Pericardium fibroblast (primary cell): ENCODE measurements around the gene PNPT1. TPM values are rescaled to one million over a fixed set of nuclear protein-coding genes. Genes with fewer than 3 reads are reported as not detected.

Experiments
- total RNA-seq: library from RNA; depleted of rRNA; stranded (reverse); fragments of >200 nt; gene quantifications from 2 replicates; pipeline ENCODE4 v1.2.3, GENCODE V29; 2015

The PNPT1 gene
- 9.5 and 17.3 TPM in 2 replicates for total RNA-seq

GRCh38 chr2:55693181-55694125 is at the start of gene PNPT1:
Gene PNPT1, minus strand, starts transcription at chr2:55693844. Its CDS starts 21 bp downstream, at chr2:55693823.

DNA sequence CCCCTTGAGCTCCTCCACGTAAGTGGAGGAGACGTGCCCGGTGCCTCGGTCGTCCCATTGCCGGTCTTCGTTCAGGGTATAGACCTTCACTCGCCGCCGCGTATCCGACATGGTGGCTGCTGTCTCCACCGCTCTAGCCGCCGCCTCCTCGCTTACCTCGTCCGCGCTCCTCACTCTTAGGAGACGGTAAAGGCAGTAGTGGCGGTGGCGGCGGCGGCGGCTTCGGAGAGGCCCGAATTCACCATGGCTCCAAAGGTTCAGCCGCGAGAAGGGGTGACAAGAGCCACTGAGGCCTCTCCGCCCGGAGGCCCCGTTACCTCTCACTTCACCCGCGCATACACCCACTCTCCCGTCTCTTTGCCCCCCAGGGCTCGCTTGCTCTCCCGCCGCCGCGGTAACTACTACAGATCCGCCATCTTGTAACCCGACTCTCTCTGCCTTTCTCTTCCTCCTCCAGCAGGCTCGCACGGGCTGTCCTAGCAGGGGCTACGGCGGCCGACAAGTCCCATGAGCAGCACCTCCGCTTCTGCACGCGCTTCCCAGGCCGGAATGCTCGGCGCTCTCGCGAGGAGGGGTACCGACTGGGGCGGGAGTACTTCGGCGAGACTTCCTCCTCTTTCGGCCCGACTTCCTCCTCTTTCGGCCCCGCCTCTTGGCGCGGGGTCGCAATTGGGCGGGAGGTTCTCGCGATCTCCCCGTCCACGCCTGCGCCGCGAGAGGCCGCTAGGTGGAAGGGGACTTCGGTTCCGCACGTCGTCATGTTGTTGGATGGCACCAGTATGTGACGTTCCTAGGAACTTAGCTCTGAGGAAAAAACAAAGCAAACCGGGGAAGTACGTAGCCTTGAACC is 76.2 kb downstream of the PNPT1 start, which contains the start of gene PPP4R3B:
PPP4R3B (minus strand) TSS at position 448 of the 850 bp plus-strand sequence; CDS start at position 111, 337 bp downstream.

Other genes with a start within 250 kb of the PNPT1 start
- 13.3 and 22.9 TPM in 2 replicates for gene CFAP36, start 174.1 kb downstream of the PNPT1 start, total RNA-seq
- gene PPP4R3B, start 76.2 kb downstream of the PNPT1 start, total RNA-seq, result 31.2 TPM in 2 replicates
- 897 and 2,350 TPM in 2 replicates for gene EFEMP1, start 229.9 kb upstream of the PNPT1 start, total RNA-seq